H1 (cell line): ENCODE data around the gene CNOT10. TPM values are rescaled to one million over a fixed set of nuclear protein-coding genes. Genes with fewer than 3 reads are reported as not detected.

ENCODE experiments used
- CTCF ChIA-PET: fragments of 300-600 bp; sonication (Branson Sonifier 250); formaldehyde crosslinking; loops from one replicate; lab custom pipeline; 2021; ENCODE audit not compliant: partially characterized antibody; lab: Charles Lee
- POLR2A ChIA-PET: fragments of 300-600 bp; sonication (Branson Sonifier 250); formaldehyde crosslinking; loops from one replicate; lab custom pipeline; 2021; ENCODE audit warnings: inconsistent platforms; ENCODE audit not compliant: partially characterized antibody; lab: Charles Lee
- DNase-seq, 2 experiments: peaks; one replicate each; pipeline versions ENCODE4 v3.0.0 to v3.0.0-alpha.2; 2010 to 2022; ENCODE audit warnings: low spot score in 2 of 2, low read depth in 1 of 2, mixed read lengths in 1 of 2
- FAIRE-seq: peaks from 2 replicates; lab custom pipeline; 2011; peaks lifted over from hg19 to GRCh38; lab: Jason Lieb, UNC
- H2AFZ ChIP-seq: 2 replicates; pipeline ENCODE4 v1.8.1; 2012; ENCODE audit warnings: low read length, inconsistent platforms
- H2AK5ac ChIP-seq: 2 replicates; pipeline ENCODE4 v1.6.1; 2013; ENCODE audit warnings: low read depth, low read length
- H2BK120ac ChIP-seq: replicated peaks from 2 replicates; pipeline ENCODE3; 2013; ENCODE audit warnings: low read depth, low read length, inconsistent platforms
- H2BK12ac ChIP-seq: 2 replicates; pipeline ENCODE4 v1.6.1; 2013; ENCODE audit warnings: low read depth, low read length
- H2BK15ac ChIP-seq: 2 replicates; pipeline ENCODE4 v1.6.1; 2013; ENCODE audit warnings: low read length
- H2BK20ac ChIP-seq: 2 replicates; pipeline ENCODE4 v1.6.1; 2013; ENCODE audit warnings: low read length
- H2BK5ac ChIP-seq: 2 replicates; pipeline ENCODE4 v1.6.1; 2013; ENCODE audit warnings: low read depth, low read length
- H3K14ac ChIP-seq: 2 replicates; pipeline ENCODE4 v1.6.1; 2013; ENCODE audit warnings: inconsistent platforms; ENCODE audit not compliant: insufficient read length
- H3K18ac ChIP-seq: 2 replicates; pipeline ENCODE4 v1.6.1; 2013; ENCODE audit warnings: low read length; ENCODE audit errors: extremely low read depth
- H3K23ac ChIP-seq: 2 replicates; pipeline ENCODE4 v1.6.1; 2013; ENCODE audit warnings: inconsistent platforms; ENCODE audit not compliant: insufficient read length
- H3K23me2 ChIP-seq: 2 replicates; pipeline ENCODE4 v1.6.1; 2013; ENCODE audit warnings: low read depth, low read length
- H3K27ac ChIP-seq: 2 replicates; pipeline ENCODE4 v1.6.1; 2011; ENCODE audit warnings: low read depth, low read length, inconsistent platforms
- H3K27me3 ChIP-seq, 4 experiments: replicated peaks in 1 of 4; 1 replicate in 1 of 4; 2 replicates in 3 of 4; pipeline versions ENCODE4 v1.6.1 to v1.8.1; 2011 to 2013; ENCODE audit warnings: low read length in 3 of 4, mild to moderate bottlenecking in 3 of 4, inconsistent platforms in 2 of 4, mixed read lengths in 2 of 4, moderate library complexity in 1 of 4; ENCODE audit not compliant: control insufficient read depth in 3 of 4, insufficient read depth in 3 of 4; ENCODE audit errors: extremely low read depth in 1 of 4
- H3K36me3 ChIP-seq, 4 experiments: 2 replicates each; pipeline versions ENCODE4 v1.6.1 to v1.8.1; 2011 to 2013; ENCODE audit warnings: mild to moderate bottlenecking in 4 of 4, low read length in 3 of 4, moderate library complexity in 2 of 4, control low read depth in 1 of 4, inconsistent platforms in 1 of 4; ENCODE audit not compliant: insufficient read depth in 4 of 4, control insufficient read depth in 2 of 4
- H3K4ac ChIP-seq: replicated peaks from 2 replicates; pipeline ENCODE3; 2013; ENCODE audit warnings: low read length, low read depth, mixed read lengths, inconsistent platforms; ENCODE audit not compliant: insufficient read length
- H3K4me1 ChIP-seq, 4 experiments: replicated peaks in 1 of 4; 1 replicate in 1 of 4; 2 replicates in 3 of 4; pipeline versions ENCODE4 v1.6.1 to v1.8.1; 2011 to 2013; ENCODE audit warnings: low read length in 3 of 4, inconsistent platforms in 2 of 4, mixed read lengths in 1 of 4; ENCODE audit not compliant: insufficient read depth in 4 of 4, control insufficient read depth in 3 of 4
- H3K4me2 ChIP-seq, 2 experiments: 2 replicates each; pipeline versions ENCODE4 v1.6.1 to v1.8.1; 2011 to 2013; ENCODE audit warnings: low read depth in 2 of 2, low read length in 2 of 2, control low read depth in 1 of 2, inconsistent platforms in 1 of 2, mild to moderate bottlenecking in 1 of 2; ENCODE audit not compliant: insufficient read depth in 1 of 2
- H3K4me3 ChIP-seq, 4 experiments: fragments of 200-600, 300-600 bp in 1 of 4; sonication (generic), shearing (Covaris generic), sonication (Bioruptor Twin) in 1 of 4; 2 replicates each; pipeline versions ENCODE4 v1.5.1 to v1.8.1; 2011 to 2016; ENCODE audit warnings: low read length in 4 of 4, low read depth in 3 of 4, control low read depth in 2 of 4, inconsistent platforms in 2 of 4, mild to moderate bottlenecking in 2 of 4, mixed read lengths in 1 of 4, moderate library complexity in 1 of 4; ENCODE audit not compliant: insufficient read depth in 2 of 4; ENCODE audit errors: extremely low read depth in 1 of 4
- H3K56ac ChIP-seq: replicated peaks from 2 replicates; pipeline ENCODE3; 2013; ENCODE audit warnings: low read depth, mild to moderate bottlenecking, mixed read lengths, low read length, inconsistent platforms; ENCODE audit not compliant: insufficient read length
- H3K79me1 ChIP-seq: 2 replicates; pipeline ENCODE4 v1.6.1; 2013; ENCODE audit warnings: low read depth, low read length, control low read depth
- H3K79me2 ChIP-seq, 2 experiments: 2 replicates each; pipeline versions ENCODE4 v1.6.1 to v1.8.1; 2012 to 2013; ENCODE audit warnings: low read length in 2 of 2, mild to moderate bottlenecking in 2 of 2, inconsistent platforms in 1 of 2; ENCODE audit not compliant: insufficient read depth in 2 of 2, control insufficient read depth in 1 of 2
- H3K9ac ChIP-seq, 4 experiments: replicated peaks in 1 of 4; 1 replicate in 1 of 4; 2 replicates in 3 of 4; pipeline versions ENCODE4 v1.6.1 to v1.8.1; 2011 to 2013; ENCODE audit warnings: low read depth in 3 of 4, low read length in 3 of 4, control low read depth in 2 of 4, mild to moderate bottlenecking in 2 of 4, moderate library complexity in 2 of 4, inconsistent platforms in 1 of 4; ENCODE audit errors: extremely low read depth in 1 of 4
- H3K9me3 ChIP-seq, 2 experiments: 2 replicates each; pipeline versions ENCODE4 v1.6.1 to v1.8.1; 2012 to 2013; ENCODE audit warnings: mild to moderate bottlenecking in 2 of 2, moderate library complexity in 2 of 2, control low read depth in 1 of 2, inconsistent platforms in 1 of 2, low read depth in 1 of 2, low read length in 1 of 2, mixed read lengths in 1 of 2; ENCODE audit not compliant: insufficient read depth in 2 of 2
- H4K20me1 ChIP-seq, 2 experiments: replicated peaks in 1 of 2; 2 replicates each; pipeline versions ENCODE3 to v1.8.1; 2011 to 2013; ENCODE audit warnings: inconsistent platforms in 2 of 2, low read length in 2 of 2, mild to moderate bottlenecking in 1 of 2; ENCODE audit not compliant: insufficient read depth in 2 of 2, control insufficient read depth in 1 of 2
- H4K5ac ChIP-seq: 2 replicates; pipeline ENCODE4 v1.6.1; 2013; ENCODE audit warnings: low read length, low read depth, mixed read lengths, inconsistent platforms; ENCODE audit not compliant: insufficient read length
- H4K8ac ChIP-seq: 2 replicates; pipeline ENCODE4 v1.8.0; 2013; ENCODE audit warnings: mild to moderate bottlenecking, moderate library complexity, low read length, inconsistent platforms; ENCODE audit not compliant: insufficient read depth; ENCODE audit errors: extremely low read depth
- H4K91ac ChIP-seq: replicated peaks from 2 replicates; pipeline ENCODE3; 2013; ENCODE audit warnings: low read length, mixed read lengths, inconsistent platforms; ENCODE audit not compliant: insufficient read length
- CHD1 ChIP-seq: IDR thresholded peaks from 2 replicates; pipeline ENCODE4 v1.6.1; 2012; ENCODE audit warnings: low read depth, low read length, improper control_type of control experiment
- GABPA ChIP-seq: IDR thresholded peaks from 2 replicates; pipeline ENCODE4 v1.6.1; 2011; ENCODE audit warnings: mild to moderate bottlenecking, low read length, moderate library complexity, borderline replicate concordance; ENCODE audit not compliant: insufficient read depth
- POLR2A ChIP-seq, 2 experiments: IDR thresholded peaks; 1 replicate in 1 of 2; 2 replicates in 1 of 2; pipeline ENCODE4 v1.6.1; 2011; ENCODE audit warnings: low read depth in 2 of 2, low read length in 2 of 2, mild to moderate bottlenecking in 2 of 2; ENCODE audit errors: control extremely low read depth in 1 of 2
- RBBP5 ChIP-seq: IDR thresholded peaks from 2 replicates; pipeline ENCODE4 v1.7.1; 2012; ENCODE audit warnings: low read depth, mild to moderate bottlenecking, inconsistent platforms, low read length, moderate library complexity, borderline replicate concordance
- SAP30 ChIP-seq: fragments of 300-600 bp; sonication (generic); IDR thresholded peaks from 2 replicates; pipeline ENCODE4 v1.7.1; 2012; ENCODE audit warnings: low read length, moderate library complexity, mild to moderate bottlenecking, inconsistent platforms; ENCODE audit not compliant: insufficient read depth, insufficient replicate concordance
- SIN3A ChIP-seq, 2 experiments: IDR thresholded peaks in 1 of 2; conservative IDR thresholded peaks in 1 of 2; 2 replicates each; pipeline ENCODE4 v1.6.1; 2011 to 2012; ENCODE audit warnings: low read length in 2 of 2, improper control_type of control experiment in 1 of 2, low read depth in 1 of 2, mild to moderate bottlenecking in 1 of 2
- SP2 ChIP-seq: IDR thresholded peaks from 2 replicates; pipeline ENCODE4 v1.6.1; 2012; ENCODE audit warnings: mild to moderate bottlenecking, low read length, inconsistent platforms
- SRF ChIP-seq: IDR thresholded peaks from 2 replicates; pipeline ENCODE4 v1.6.1; 2011; ENCODE audit warnings: mild to moderate bottlenecking, low read depth, low read length, moderate library complexity
- TAF7 ChIP-seq: optimal IDR thresholded peaks from 2 replicates; pipeline ENCODE3; 2011; ENCODE audit warnings: low read depth, mild to moderate bottlenecking, inconsistent platforms, low read length, moderate library complexity, borderline replicate concordance
- WGBS, 2 experiments: shearing (Covaris generic) in 1 of 2; methylation state at CpG; one replicate each; pipeline versions ENCODE4 v1.1.6 to v1.1.7; 2013 to 2015; ENCODE audit warnings: low lambda C conversion rate in 2 of 2, mixed read lengths in 2 of 2, inconsistent platforms in 1 of 2, low coverage in 1 of 2, missing lambda C conversion rate in 1 of 2; ENCODE audit not compliant: insufficient replicate concordance in 2 of 2, insufficient coverage in 1 of 2, insufficient read length in 1 of 2; ENCODE audit errors: extremely low coverage in 1 of 2, missing lambda C conversion rate in 1 of 2; 5-methylcytosine and 5-hydroxymethylcytosine counted together
- polyA plus RNA-seq, 7 experiments: library from polyadenylated mRNA; depleted of rRNA in 3 of 7; stranded (reverse) in 5 of 7; unstranded in 2 of 7; fragments of >200 nt in 5 of 7; fragments of 200-250 nt in 2 of 7; gene quantifications; 1 replicate in 5 of 7; 2 replicates in 1 of 7; 4 replicates in 1 of 7; pipeline versions ENCODE4 v1.2.1 to v1.2.3, GENCODE V29; 2011 to 2013; ENCODE audit warnings: missing spikeins in 2 of 7, mixed read lengths in 2 of 7
- total RNA-seq: library from RNA; stranded (reverse); fragmentation: NEBNext Ultra II Directional; extraction: Animal tissue kit (Norgen Biotek cat#: 25700); gene quantifications from 2 replicates; pipeline ENCODE4 v1.2.1, GENCODE V29; 2021
- TF ChIP-seq, protein P1 (sequence below): IDR thresholded peaks from 2 replicates; pipeline ENCODE4 v1.6.1; 2011; ENCODE audit warnings: low read length, improper control_type of control experiment

CNOT10 gene
- total and polyA plus RNA-seq, 2 of the 8 experiments (the other 6 are each of a cell fraction or from before 2014, with no cell fraction given) = 39.9 to 55.9 TPM

DNA sequence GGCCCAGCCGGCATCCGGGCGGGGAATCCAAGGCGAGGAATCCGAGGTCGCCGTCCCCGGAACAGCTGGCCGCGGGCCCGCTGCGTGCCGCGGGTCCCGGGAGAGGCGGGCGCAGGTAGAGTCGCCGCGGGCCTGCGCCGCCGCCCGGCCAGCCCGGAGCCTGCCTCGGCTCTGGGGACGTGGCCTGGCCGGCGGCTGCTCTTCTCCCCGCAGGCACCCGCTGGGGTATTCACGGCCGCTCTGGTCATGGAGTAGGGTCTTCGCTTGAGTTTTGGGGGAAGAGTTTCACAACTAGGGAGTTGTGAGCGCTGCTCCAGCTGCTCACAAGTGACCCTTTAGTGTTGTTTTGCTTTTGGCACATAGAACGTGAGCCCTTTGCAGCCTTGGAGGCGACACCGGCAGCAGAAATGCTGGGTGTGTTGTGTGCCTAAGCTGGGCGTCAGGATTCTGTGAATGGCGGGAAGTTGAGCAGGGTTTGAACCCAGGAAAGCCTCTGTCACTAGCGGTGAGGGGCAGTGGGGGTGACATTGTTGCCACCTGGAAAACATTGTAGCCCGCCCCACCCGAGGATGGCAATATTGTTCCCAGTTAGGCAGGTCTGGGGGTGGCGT, 136.8 kb downstream of the CNOT10 start:
- Histone ChIP-seq H4K8ac (no peak overlapping the region), H3K18ac (peak overlapping the region; percentile 73), H3K27me3 (no peaks in the 10 kb centered on the region), H3K27ac (peak overlapping the region; percentile 50), H3K4ac (peak overlapping the region; percentile 88), H3K23me2 (peaks cover 6% of the 10 kb centered on the region; the same call in 1 of the 2 replicates), H3K4me2 (peak overlapping the region; percentile 93 to 96), H3K14ac (no peak overlapping the region), H3K9ac (peak overlapping the region; percentile 86 to 94 (median 93)), H3K23ac (peak overlapping the region; percentile 52), H2AFZ (no peak overlapping the region), H4K91ac (peak overlapping the region; percentile 62), H2BK12ac (no peak overlapping the region), H3K9me3 (no peaks in the 10 kb centered on the region), H3K4me3 (peak overlapping the region; percentile 88 to 98 (median 94)), H3K4me1 (peaks cover 4 to 25% (median 17%) of the 10 kb centered on the region in 4 experiments), H2AK5ac (no peak overlapping the region; the same call in 1 of the 2 replicates), H3K56ac (peak overlapping the region; percentile 55), H2BK20ac (no peak overlapping the region), H3K79me2 (peaks cover 98 to 100% of the 10 kb centered on the region in 2 experiments), H4K5ac (peak overlapping the region; percentile 32), H3K36me3 (peaks cover 24 to 78% (median 34%) of the 10 kb centered on the region in 4 experiments), H2BK120ac (peak overlapping the region; percentile 9), H3K79me1 (no peaks in the 10 kb centered on the region), H4K20me1 (peaks cover 30 to 48% of the 10 kb centered on the region in 2 experiments), H2BK15ac (no peak overlapping the region), H2BK5ac (peak overlapping the region; percentile 67; the same call in 1 of the 2 replicates)
- ChIA-PET CTCF (interaction anchor here (0.5 to 2.7 kb wide), 12 partner anchors 12 to 119 kb away, joined by 3 to 10 read pairs (median 4); no protein-coding TSS in a partner anchor), POLR2A (interaction anchor here (0.7 to 15.1 kb wide), 16 partner anchors 9 to 123 kb away, joined by 3 to 303 read pairs (median 5); no protein-coding TSS in a partner anchor)
- no peak for DNase-seq
- FAIRE-seq = no peak
- WGBS, 2 experiments = 2% methylated on average over 44 of the region's 44 CpGs; no CpG with 5 or more reads in 1 of the 2 experiments
- TF ChIP-seq SIN3A (conservative IDR thresholded peaks at IDR 0.05 in 1 of 2, IDR thresholded peaks at IDR 0.05 in 1 of 2; ENCODE audit: low read depth in 1 of 2, low read length in 2 of 2) (peak in 1 of 2 experiments; percentile 45; a peak in 1 of 4 replicates), SRF (no peak), SP2 (no peak), GABPA (peak; percentile 50; the same call in 1 of the 2 replicates), CHD1 (0 out of 2 replicates have a peak, but pooled peaks have one; percentile 45), SAP30 (peak; percentile 62), RBBP5 (0 out of 2 replicates have a peak, but pooled peaks have one; percentile 60), TAF7 (peak; percentile 25), POLR2A (IDR thresholded peaks at IDR 0.05; ENCODE audit: control extremely low read depth in 1 of 2, low read depth in 2 of 2, low read length in 2 of 2) (peak in 1 of 2 experiments; percentile 19; a peak in 1 of 3 replicates)
- TF ChIP-seq, protein P1, sequence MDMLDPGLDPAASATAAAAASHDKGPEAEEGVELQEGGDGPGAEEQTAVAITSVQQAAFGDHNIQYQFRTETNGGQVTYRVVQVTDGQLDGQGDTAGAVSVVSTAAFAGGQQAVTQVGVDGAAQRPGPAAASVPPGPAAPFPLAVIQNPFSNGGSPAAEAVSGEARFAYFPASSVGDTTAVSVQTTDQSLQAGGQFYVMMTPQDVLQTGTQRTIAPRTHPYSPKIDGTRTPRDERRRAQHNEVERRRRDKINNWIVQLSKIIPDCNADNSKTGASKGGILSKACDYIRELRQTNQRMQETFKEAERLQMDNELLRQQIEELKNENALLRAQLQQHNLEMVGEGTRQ = no peak
